Heart left ventricle (tissue), 13 donors: Measurements from ENCODE around the gene MAPT.

Source experiments
- POLR2A ChIP-seq, 2 donors: fragments of 450-650 bp; IDR thresholded peaks; one replicate each; pipeline ENCODE4 v1.6.1; 2017; ENCODE audit warnings: antibody characterized with exemption in 2 of 2, mild to moderate bottlenecking in 2 of 2, moderate library complexity in 2 of 2
- TF ChIP-seq, protein P1 (sequence below), 12 donors: fragments of 200-600 bp; sonication (generic) in 4 of 12; IDR thresholded peaks; one replicate each; pipeline versions ENCODE4 v1.5.0 to v1.8.0; 2018 to 2022; ENCODE audit warnings: antibody characterized with exemption in 12 of 12, mild to moderate bottlenecking in 5 of 12
- donor health status: ischemic (EF 13 %, LVEDD 7.1; RV severe dilation, severe dysfunction).
- donor health status: DM: no; HTN: yes; CAD: no.
- donor health status: DM: no; HTN: no; CAD: no.
- donor health status: ischemic (EF 25% LVEDD 6.9; RV normal size, moderate dysfunction).
- donor health status: ischemic (EF 25% LVEDD 5.7; RV mildly dilated, moderate dysfunction).
- donor health status: ischemic (EF 35%, LVEDD 5.7; RV mildly dilated, moderate dysfunction).
- donor health status: nonischemic (EF 11% LVEDD 7.7; RV severe dilation, severe dysfunction).
- donor health status: DM: yes; HTN: yes; CAD: no.
- donor health status: PGD.
- donor health status: ischemic (EF 29% LVEDD 5.4; RV normal size, mild dysfunction).
- donor health status: nonischemic (EF 23%, LVEDD 6.1; RV moderate dilation, normal function).

DNA sequence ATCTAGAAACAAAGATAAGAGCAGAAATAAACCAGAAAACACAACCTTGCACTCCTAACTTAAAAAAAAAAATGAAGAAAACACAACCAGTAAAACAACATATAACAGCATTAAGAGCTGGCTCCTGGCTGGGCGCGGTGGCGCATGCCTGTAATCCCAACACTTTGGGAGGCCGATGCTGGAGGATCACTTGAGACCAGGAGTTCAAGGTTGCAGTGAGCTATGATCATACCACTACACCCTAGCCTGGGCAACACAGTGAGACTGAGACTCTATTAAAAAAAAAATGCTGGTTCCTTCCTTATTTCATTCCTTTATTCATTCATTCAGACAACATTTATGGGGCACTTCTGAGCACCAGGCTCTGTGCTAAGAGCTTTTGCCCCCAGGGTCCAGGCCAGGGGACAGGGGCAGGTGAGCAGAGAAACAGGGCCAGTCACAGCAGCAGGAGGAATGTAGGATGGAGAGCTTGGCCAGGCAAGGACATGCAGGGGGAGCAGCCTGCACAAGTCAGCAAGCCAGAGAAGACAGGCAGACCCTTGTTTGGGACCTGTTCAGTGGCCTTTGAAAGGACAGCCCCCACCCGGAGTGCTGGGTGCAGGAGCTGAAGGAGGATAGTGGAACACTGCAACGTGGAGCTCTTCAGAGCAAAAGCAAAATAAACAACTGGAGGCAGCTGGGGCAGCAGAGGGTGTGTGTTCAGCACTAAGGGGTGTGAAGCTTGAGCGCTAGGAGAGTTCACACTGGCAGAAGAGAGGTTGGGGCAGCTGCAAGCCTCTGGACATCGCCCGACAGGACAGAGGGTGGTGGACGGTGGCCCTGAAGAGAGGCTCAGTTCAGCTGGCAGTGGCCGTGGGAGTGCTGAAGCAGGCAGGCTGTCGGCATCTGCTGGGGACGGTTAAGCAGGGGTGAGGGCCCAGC lies 107.3 kb downstream of the MAPT start:
- TF ChIP-seq POLR2A (IDR thresholded peaks at IDR 0.05) = no peak
- TF ChIP-seq, protein P1, sequence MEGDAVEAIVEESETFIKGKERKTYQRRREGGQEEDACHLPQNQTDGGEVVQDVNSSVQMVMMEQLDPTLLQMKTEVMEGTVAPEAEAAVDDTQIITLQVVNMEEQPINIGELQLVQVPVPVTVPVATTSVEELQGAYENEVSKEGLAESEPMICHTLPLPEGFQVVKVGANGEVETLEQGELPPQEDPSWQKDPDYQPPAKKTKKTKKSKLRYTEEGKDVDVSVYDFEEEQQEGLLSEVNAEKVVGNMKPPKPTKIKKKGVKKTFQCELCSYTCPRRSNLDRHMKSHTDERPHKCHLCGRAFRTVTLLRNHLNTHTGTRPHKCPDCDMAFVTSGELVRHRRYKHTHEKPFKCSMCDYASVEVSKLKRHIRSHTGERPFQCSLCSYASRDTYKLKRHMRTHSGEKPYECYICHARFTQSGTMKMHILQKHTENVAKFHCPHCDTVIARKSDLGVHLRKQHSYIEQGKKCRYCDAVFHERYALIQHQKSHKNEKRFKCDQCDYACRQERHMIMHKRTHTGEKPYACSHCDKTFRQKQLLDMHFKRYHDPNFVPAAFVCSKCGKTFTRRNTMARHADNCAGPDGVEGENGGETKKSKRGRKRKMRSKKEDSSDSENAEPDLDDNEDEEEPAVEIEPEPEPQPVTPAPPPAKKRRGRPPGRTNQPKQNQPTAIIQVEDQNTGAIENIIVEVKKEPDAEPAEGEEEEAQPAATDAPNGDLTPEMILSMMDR (IDR thresholded peaks at IDR 0.05) = no peak
